ENCODE results near the gene SHROOM3.
"Not testable (repeated sequence)": the region's sequence is repeated elsewhere in the genome, so short reads cannot be mapped to it uniquely, and the experiment has no call there.

Gene SHROOM3

DNA sequence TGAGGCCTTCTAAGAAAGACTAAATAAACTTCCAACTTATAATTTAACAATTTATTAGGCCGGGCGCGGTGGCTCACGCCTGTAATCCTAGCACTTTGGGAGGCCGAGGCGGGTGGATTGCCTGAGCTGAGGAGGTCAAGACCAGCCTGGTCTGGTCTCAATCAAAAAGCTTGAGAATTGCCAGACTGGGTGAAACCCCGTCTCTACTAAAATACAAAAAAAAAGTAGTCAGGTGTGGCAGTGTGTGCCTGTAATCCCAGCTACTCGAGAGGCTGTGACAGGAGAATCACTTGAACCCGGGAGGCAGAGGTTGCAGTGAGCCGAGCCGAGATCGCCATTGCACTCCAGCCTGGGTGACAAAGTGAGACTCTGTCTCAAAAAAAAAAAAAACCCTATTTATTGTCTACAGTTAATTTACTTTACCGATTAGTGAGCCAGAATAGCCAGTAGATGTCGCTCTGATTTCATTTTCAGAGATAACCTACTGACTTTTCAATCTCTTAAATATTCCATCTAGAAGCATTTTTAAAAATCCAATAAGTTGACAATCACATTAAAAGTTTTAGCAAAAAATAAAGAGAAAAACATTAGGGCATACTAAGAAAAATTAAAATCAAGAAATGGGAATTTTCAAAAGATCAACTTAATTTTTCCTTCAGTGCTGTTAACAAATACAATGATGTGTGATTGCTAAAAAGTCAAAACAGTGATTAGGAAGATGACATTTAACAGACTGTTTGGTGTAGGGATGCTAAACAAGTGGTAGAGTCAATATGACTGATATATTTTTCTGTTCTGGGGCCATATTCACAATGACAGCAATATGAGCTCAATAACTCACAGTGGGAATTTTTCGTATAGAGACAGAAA, 4.3 kb upstream of the SHROOM3 start:
- ATAC-seq (no peak), DNase-seq (no peak)
- H3K4me1 Mint-ChIP-seq = no peaks in the 10 kb centered on the region
- no peak overlapping the region for H3K27ac Mint-ChIP-seq
- no peaks in the 10 kb centered on the region for H3K36me3 Mint-ChIP-seq (ENCODE audit: low read depth)
- H3K9me3 Mint-ChIP-seq = no peaks in the 10 kb centered on the region
- no peak overlapping the region for H3K4me3 Mint-ChIP-seq
- peaks cover 13% of the 10 kb centered on the region for H3K27me3 Mint-ChIP-seq

DNA sequence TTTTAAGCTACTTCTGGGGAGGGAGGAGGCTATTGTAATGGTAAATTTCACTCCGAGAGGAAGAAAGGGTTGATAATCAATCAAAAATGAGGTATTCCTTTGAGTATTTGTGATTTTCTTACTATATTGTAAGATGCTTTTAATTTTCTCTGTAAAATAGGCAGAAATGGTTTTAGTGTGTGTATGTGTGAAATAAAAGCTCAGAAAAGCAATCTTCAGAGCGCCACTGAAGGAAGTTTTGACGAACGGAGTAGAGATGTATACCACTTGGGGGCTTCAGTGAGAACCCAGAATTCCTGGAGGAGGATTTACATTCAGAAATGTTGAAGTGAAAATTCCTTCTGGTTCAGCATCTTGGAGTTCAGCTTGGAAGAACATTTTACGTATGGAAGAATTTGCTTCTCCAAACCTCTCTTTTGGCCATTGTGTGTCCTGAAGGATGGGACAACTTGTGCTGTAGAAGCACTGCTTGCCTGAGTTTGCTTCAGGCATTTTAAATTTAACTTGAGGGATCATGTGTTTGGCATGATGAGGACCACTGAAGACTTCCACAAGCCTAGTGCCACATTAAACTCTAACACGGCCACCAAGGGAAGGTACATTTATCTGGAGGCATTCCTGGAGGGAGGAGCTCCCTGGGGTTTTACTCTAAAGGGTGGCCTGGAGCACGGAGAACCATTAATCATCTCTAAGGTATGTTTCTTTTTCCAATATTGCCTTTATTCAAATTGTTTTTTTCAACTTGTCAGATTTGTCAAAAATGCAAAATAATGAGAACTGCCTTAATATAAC, 695 bp downstream of the SHROOM3 start:
- peaks cover 26% of the 10 kb centered on the region for H3K27me3 Mint-ChIP-seq

DNA sequence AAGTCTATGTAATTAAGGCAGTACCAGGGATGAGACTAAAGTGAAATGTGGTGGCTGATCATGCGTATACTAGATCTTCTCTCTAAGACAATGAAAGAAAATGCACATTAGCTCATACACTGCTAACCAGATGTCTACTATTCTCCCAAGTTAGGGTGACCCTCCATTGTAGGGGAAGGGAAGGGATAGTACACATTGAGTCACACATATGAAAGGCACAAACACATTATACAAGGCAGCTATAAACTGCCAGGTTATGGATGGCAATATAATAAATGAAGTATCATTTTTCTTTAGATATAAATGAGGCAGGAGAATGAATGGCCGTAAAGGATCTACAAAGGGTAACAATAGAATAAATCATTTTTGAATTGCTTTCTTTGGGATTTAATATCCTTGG, 4.5 kb downstream of the SHROOM3 start:
- DNase-seq = no peak
- Mint-ChIP-seq H3K9me3 (no peaks in the 10 kb centered on the region), H3K27ac (no peak overlapping the region), H3K27me3 (peaks cover 27% of the 10 kb centered on the region), H3K4me3 (no peak overlapping the region), H3K36me3 (ENCODE audit: low read depth) (no peaks in the 10 kb centered on the region), H3K4me1 (no peaks in the 10 kb centered on the region)
- ATAC-seq = no peak

More for the DNA sequence above, 695 bp downstream of the SHROOM3 start:
- no peak for DNase-seq
- Mint-ChIP-seq H3K27ac (no peak overlapping the region), H3K9me3 (no peaks in the 10 kb centered on the region), H3K4me1 (no peaks in the 10 kb centered on the region), H3K36me3 (ENCODE audit: low read depth) (no peaks in the 10 kb centered on the region), H3K4me3 (no peak overlapping the region)
- no peak for ATAC-seq

DNA sequence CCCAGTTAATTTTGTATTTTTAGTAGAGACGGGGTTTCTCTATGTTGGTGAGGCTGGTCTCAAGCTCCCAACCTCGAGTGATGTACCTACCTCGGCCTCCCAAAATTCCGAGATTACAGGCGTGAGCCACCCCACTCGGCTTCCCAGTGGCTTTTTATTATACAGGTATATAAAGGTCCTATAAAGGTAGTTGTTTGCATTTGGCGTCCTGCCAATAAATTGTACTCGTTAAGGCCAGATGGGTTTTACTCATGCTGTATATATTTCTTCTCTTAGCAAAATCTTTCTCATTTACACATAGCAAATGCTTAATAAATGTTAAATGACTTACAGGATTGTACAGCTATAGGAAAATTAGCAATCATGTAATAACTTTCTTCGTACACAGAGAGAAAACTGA, 6.9 kb downstream of the SHROOM3 start:
- Mint-ChIP-seq H3K9me3 (no peaks in the 10 kb centered on the region), H3K4me3 (no peak overlapping the region), H3K4me1 (no peaks in the 10 kb centered on the region), H3K27me3 (peaks cover 10% of the 10 kb centered on the region), H3K27ac (no peak overlapping the region), H3K36me3 (ENCODE audit: low read depth) (no peaks in the 10 kb centered on the region)
- DNase-seq (no peak), ATAC-seq (no peak)

DNA sequence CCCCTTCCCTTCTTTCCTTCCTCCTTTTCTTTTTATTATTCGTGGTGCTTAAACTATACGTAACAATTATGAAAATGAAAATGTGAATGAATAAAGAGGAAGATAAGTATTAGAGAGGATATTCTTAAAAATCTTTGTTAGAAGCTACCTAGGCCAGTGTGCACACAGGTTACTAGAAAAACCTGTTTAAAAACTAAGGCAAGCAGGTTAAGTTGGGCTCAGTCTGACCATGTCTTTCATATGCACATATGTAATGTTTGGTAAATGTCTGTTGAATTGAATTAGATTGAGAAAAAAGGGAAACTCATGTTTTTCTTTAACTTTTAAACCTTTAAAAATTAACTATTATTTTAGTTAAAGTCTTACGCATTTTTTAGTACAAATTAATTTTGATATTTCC, 7.8 kb downstream of the SHROOM3 start:
- no peak for ATAC-seq

DNA sequence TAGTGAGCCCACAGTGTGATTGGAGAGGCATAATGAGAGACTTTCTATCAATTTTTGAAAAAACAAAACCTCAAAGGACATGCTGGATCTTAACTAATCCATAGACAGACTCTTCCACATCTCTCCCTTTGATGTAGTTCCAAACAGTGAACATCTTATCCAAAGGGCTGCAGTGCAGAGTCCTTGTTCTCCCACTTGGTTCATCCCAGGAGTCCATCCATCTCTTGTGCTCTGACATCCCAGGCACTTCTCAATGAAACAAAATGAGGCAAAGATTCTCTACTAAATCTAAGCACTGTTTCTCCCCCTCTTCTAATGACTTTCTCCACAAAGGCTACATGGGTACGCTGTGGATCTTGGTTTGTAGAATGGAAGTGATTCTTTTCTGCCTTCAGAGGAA, 8.3 kb downstream of the SHROOM3 start:
- H3K27me3 Mint-ChIP-seq = peaks cover 7% of the 10 kb centered on the region
- no peaks in the 10 kb centered on the region for H3K36me3 Mint-ChIP-seq (ENCODE audit: low read depth)
- no peak overlapping the region for H3K27ac Mint-ChIP-seq
- ATAC-seq = no peak
- no peak for DNase-seq
- no peak overlapping the region for H3K4me3 Mint-ChIP-seq
- H3K4me1 Mint-ChIP-seq = no peaks in the 10 kb centered on the region
- H3K9me3 Mint-ChIP-seq = no peaks in the 10 kb centered on the region

More for the DNA sequence above, 7.8 kb downstream of the SHROOM3 start:
- DNase-seq = no peak
- Mint-ChIP-seq H3K36me3 (ENCODE audit: low read depth) (no peaks in the 10 kb centered on the region), H3K4me3 (no peak overlapping the region), H3K27ac (no peak overlapping the region), H3K4me1 (no peaks in the 10 kb centered on the region), H3K9me3 (no peaks in the 10 kb centered on the region), H3K27me3 (peaks cover 7% of the 10 kb centered on the region)

DNA sequence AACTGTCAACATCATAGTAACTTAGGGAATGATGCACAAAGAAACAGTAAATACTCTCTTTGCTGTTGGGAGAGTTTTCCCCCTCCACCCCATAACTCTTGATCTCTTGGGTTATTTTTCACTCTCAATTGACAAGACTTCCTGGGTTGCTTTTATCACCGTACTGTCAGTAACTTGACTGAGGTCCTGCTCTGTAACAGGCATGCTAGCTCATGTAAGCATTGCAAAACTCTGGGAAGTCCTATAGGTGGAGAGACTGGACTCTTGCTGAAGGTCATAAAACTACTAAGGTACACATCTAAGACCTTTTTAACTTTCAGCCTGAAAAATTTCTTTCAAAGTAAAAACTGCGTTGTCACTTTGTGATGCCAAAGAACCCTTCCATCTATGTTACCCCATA, 10.9 kb downstream of the SHROOM3 start:
- Mint-ChIP-seq H3K36me3 (ENCODE audit: low read depth) (no peaks in the 10 kb centered on the region), H3K27ac (no peak overlapping the region), H3K27me3 (peaks cover 5% of the 10 kb centered on the region), H3K4me3 (no peak overlapping the region), H3K4me1 (no peaks in the 10 kb centered on the region), H3K9me3 (no peaks in the 10 kb centered on the region)
- no peak for DNase-seq
- no peak for ATAC-seq

DNA sequence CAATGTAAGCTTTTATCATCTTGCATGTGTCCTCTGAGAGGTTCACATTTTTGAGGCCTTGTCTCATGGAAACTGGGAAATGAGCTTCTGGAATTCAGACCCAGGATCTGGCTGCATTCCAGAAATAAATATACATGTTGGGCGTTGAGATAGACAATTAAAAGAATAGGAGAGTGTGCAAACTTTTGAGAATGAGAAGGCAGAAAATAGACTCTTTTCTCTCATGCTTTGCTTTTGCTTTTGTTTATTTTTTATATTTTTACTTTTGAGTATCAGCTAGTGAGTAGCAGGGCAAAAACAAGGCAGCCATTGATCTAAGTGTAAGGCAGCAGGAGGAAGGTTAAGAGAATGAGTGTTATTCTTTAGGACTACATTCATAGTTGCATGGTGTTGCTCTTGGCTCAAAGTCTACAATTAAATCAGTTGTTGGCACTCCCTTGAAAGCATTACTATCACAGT, 12.4 kb downstream of the SHROOM3 start:
- peaks cover 2% of the 10 kb centered on the region for H3K27me3 Mint-ChIP-seq
- H3K4me1 Mint-ChIP-seq = no peaks in the 10 kb centered on the region
- DNase-seq (no peak), ATAC-seq (no peak)
- no peak overlapping the region for H3K27ac Mint-ChIP-seq
- H3K36me3 Mint-ChIP-seq (ENCODE audit: low read depth) = no peaks in the 10 kb centered on the region
- H3K9me3 Mint-ChIP-seq = no peaks in the 10 kb centered on the region
- no peak overlapping the region for H3K4me3 Mint-ChIP-seq

DNA sequence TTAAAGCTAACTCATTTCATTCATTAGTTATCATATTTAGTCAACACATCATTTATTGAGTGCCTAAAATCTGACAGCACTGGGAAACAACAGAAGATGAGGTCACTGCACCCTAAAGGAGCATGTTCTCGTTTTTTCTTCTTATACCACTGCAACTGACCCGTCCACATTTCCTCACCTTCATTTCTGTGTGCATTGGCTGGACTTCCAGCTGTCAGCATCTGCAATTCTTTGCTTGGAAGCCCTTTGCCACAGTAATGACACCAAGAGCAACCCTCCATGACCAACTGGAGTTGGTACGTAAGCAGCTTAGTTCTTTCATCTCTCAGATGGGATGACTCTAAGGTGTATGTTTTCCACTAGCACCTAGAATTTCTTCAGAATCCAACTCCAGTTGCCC, 13.2 kb downstream of the SHROOM3 start:
- Mint-ChIP-seq H3K36me3 (ENCODE audit: low read depth) (no peaks in the 10 kb centered on the region), H3K27ac (no peak overlapping the region), H3K4me3 (no peak overlapping the region), H3K4me1 (no peaks in the 10 kb centered on the region), H3K27me3 (peaks cover 2% of the 10 kb centered on the region), H3K9me3 (no peaks in the 10 kb centered on the region)
- ATAC-seq (no peak), DNase-seq (no peak)

DNA sequence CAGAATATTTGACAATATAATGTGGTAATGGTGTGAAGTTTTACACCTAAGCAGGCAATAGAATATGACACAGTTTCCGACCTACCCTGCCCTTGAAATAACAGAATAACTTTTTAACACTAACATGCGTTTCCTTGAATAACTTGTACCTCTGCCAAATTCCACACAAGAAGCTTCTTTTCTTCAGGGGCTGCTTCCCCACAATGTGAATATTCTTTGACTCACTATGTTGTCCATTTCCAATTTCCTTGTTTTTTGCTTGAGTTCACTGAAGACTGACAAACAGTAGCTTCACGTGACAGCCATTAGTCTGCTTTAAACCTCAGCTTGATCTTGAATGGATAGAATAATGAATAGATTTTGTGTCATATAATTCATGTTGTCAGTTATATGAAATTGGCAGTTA, 14.3 kb downstream of the SHROOM3 start:
- H3K27ac Mint-ChIP-seq = no peak overlapping the region
- H3K4me1 Mint-ChIP-seq = no peaks in the 10 kb centered on the region
- DNase-seq (no peak), ATAC-seq (no peak)
- no peak overlapping the region for H3K4me3 Mint-ChIP-seq
- H3K36me3 Mint-ChIP-seq (ENCODE audit: low read depth) = no peaks in the 10 kb centered on the region
- H3K27me3 Mint-ChIP-seq = peaks cover 6% of the 10 kb centered on the region
- H3K9me3 Mint-ChIP-seq = no peaks in the 10 kb centered on the region

DNA sequence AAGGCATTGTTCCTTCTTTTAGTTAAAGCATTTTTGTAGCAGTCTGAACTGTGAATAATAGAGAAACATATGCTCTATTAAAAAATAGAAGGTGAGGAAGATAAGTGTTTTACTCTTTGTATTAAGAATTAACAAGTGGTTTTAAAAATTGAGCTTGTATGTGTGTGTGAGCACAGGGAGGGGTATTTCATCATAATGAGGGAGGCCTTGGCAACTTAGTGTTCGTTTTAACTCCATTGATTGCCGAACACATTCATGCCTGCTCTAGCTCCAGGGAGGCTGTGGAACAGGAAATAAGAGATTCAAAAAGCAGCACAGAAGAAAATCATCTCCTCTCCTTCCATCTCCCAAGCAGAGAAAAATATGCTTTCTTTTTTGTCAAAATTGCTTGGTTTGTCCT, 14.8 kb downstream of the SHROOM3 start:
- H3K36me3 Mint-ChIP-seq (ENCODE audit: low read depth) = no peaks in the 10 kb centered on the region
- no peaks in the 10 kb centered on the region for H3K4me1 Mint-ChIP-seq
- no peak overlapping the region for H3K4me3 Mint-ChIP-seq
- H3K27me3 Mint-ChIP-seq = peaks cover 6% of the 10 kb centered on the region
- DNase-seq (no peak), ATAC-seq (no peak)
- H3K27ac Mint-ChIP-seq = no peak overlapping the region
- no peaks in the 10 kb centered on the region for H3K9me3 Mint-ChIP-seq

DNA sequence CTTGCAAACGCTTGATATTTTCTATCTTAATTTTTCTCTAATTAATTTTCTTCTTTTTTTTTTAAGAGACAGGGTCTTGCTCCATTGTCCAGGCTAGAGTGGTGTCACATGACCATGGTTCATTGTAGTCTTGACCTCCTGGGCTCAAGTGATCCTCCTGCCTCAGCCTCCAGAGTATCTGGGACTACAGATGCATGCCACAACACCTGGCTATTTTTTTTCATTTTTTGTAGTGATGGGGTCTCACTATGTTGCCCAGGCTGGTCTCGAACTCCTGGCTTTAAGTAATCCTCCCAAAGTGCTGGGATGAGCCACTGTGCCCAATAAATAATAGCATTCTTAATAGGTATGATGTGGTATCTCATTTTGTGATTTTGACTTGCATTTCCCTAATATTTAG, 18.2 kb downstream of the SHROOM3 start:
- H3K27ac Mint-ChIP-seq = no peak overlapping the region
- ATAC-seq = no peak

DNA sequence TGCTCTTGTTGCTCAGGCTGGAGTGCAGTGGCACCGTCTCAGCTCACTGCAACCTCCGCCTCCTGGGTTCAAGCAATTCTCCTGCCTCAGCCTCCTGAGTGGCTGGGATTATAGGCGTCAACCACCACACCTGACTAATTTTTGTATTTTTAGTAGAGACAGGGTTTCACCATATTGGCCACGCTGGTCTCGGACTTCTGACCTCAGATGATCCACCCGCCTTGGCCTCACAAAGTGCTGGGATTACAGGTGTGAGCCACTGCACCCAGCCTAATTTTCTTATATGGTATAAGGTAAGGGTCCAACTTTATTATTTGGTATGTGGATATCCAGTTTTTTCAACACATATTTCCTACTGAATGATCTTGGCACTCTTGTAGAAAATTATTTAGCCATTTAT, 19.0 kb downstream of the SHROOM3 start:
- H3K4me1 Mint-ChIP-seq; H3K4me3 Mint-ChIP-seq; H3K9me3 Mint-ChIP-seq; H3K27ac Mint-ChIP-seq; H3K27me3 Mint-ChIP-seq; H3K36me3 Mint-ChIP-seq (ENCODE audit: low read depth); ATAC-seq; DNase-seq: not testable (repeated sequence)

More for the DNA sequence above, 18.2 kb downstream of the SHROOM3 start:
- DNase-seq = no peak
- Mint-ChIP-seq H3K4me3 (no peak overlapping the region), H3K27me3 (peaks cover 8% of the 10 kb centered on the region), H3K4me1 (no peaks in the 10 kb centered on the region), H3K36me3 (ENCODE audit: low read depth) (no peaks in the 10 kb centered on the region), H3K9me3 (no peaks in the 10 kb centered on the region)

DNA sequence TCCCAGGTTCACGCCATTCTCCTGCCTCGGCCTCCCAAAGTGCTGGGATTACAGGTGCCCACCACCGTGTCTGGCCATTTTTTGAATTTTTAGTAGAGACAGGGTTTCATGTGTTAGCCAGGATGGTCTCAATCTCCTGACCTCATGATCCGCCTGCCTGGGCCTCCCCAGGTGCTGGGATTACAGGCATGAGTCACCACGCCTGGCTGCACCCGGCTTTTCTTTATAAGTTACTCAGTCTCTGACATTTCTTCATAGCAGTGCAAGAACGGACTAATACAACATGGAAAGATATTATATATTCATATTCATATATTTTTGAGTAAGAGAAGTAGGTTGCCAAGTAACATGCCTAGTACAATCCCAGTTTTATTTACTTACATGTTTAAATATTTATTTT, 22.9 kb downstream of the SHROOM3 start:
- H3K36me3 Mint-ChIP-seq (ENCODE audit: low read depth) = no peaks in the 10 kb centered on the region
- no peaks in the 10 kb centered on the region for H3K4me1 Mint-ChIP-seq
- no peak overlapping the region for H3K27ac Mint-ChIP-seq
- no peak overlapping the region for H3K4me3 Mint-ChIP-seq
- no peak for DNase-seq
- no peak for ATAC-seq
- H3K9me3 Mint-ChIP-seq = peaks cover 3% of the 10 kb centered on the region
- H3K27me3 Mint-ChIP-seq = peaks cover 11% of the 10 kb centered on the region

DNA sequence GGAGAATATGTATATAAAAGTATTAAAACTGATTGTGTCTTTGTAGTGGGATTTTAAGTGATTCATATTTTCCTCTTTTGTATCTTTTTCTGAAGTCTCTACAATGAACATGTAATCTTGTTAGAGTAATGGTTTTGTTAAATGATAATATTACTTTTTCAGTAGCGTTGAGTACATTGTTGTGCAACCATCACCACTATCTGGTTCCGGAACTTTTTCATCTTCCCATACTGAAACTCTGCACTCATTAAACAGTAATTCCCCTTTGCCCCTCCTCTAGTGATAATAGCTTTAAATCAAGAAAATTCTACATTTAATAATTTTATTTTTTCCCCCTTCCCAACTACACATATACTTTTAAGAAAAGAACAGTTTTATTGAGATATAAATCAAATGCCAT, 23.3 kb downstream of the SHROOM3 start:
- H3K27ac Mint-ChIP-seq = no peak overlapping the region
- no peak overlapping the region for H3K4me3 Mint-ChIP-seq
- H3K9me3 Mint-ChIP-seq = peaks cover 8% of the 10 kb centered on the region
- ATAC-seq (no peak), DNase-seq (no peak)
- H3K4me1 Mint-ChIP-seq = no peaks in the 10 kb centered on the region
- no peaks in the 10 kb centered on the region for H3K36me3 Mint-ChIP-seq (ENCODE audit: low read depth)
- H3K27me3 Mint-ChIP-seq = peaks cover 11% of the 10 kb centered on the region
